Left ventricle myocardium inferior (tissue), 1 donor: ENCODE measurements around the gene SUGCT. TPM values are rescaled to one million over a fixed set of nuclear protein-coding genes. Genes with fewer than 3 reads are reported as not detected.

Experiments used
- DNase-seq: peaks from one replicate; pipeline ENCODE4 v3.0.0-alpha.2; 2020
- H3K27ac ChIP-seq: fragments of 200-600 bp; replicated peaks from 2 replicates; pipeline ENCODE4 v1.8.0; 2021
- H3K27me3 ChIP-seq: fragments of 200-600 bp; 2 replicates; pipeline ENCODE4 v1.8.0; 2021; ENCODE audit warnings: low read depth
- H3K36me3 ChIP-seq: fragments of 200-600 bp; 2 replicates; pipeline ENCODE4 v1.8.0; 2021
- H3K4me1 ChIP-seq: fragments of 200-600 bp; 2 replicates; pipeline ENCODE4 v1.8.0; 2021
- H3K4me3 ChIP-seq: fragments of 200-600 bp; 2 replicates; pipeline ENCODE4 v1.8.0; 2021; ENCODE audit warnings: mild to moderate bottlenecking, moderate library complexity
- H3K9me3 ChIP-seq: fragments of 200-600 bp; replicated peaks from 2 replicates; pipeline ENCODE4 v1.8.0; 2021
- CTCF ChIP-seq: fragments of 200-600 bp; IDR thresholded peaks from 2 replicates; pipeline ENCODE4 v1.8.0; 2021; ENCODE audit warnings: antibody characterized with exemption, mild to moderate bottlenecking, borderline replicate concordance
- intact Hi-C: fragments of 100-400 bp; cut with micrococcal nuclease; formaldehyde crosslinking; loops from one replicate; pipeline ENCODE4 v1.11.0; 2022
- total RNA-seq: library from RNA; stranded (reverse); fragmentation: NEBNext Ultra II Directional; extraction: Animal tissue kit (Norgen Biotek cat#: 25700); gene quantifications from one replicate; pipeline ENCODE4 v1.2.1, GENCODE V29; 2021
- donor health status: DM: no; HTN: yes; CAD: no; lungs with severe emphysema.

SUGCT gene
- total RNA-seq, 1 donor from 2014 or later: 5.0 TPM

GRCh38 chr7:40802497-40802896 is 667.7 kb downstream of the SUGCT start:
- no peak for DNase-seq
- no peaks in the 10 kb centered on the region for H3K9me3 ChIP-seq
- no peaks in the 10 kb centered on the region for H3K36me3 ChIP-seq
- H3K27ac ChIP-seq: no peak overlapping the region
- no peak for TF ChIP-seq CTCF
- no peaks in the 10 kb centered on the region for H3K27me3 ChIP-seq
- H3K4me3 ChIP-seq: no peak overlapping the region
- peaks cover 13% of the 10 kb centered on the region for H3K4me1 ChIP-seq
- intact Hi-C loops: no loop called here

GRCh38 chr7:40804477-40805215 is 669.8 kb downstream of the SUGCT start:
- Histone ChIP-seq H3K4me3 (no peak overlapping the region), H3K36me3 (no peaks in the 10 kb centered on the region), H3K27me3 (no peaks in the 10 kb centered on the region), H3K9me3 (no peaks in the 10 kb centered on the region), H3K4me1 (peaks cover 13% of the 10 kb centered on the region), H3K27ac (no peak overlapping the region)
- intact Hi-C loops: no loop called here
- TF ChIP-seq CTCF: no peak
- DNase-seq: no peak

GRCh38 chr7:40805361-40805760 is 670.6 kb downstream of the SUGCT start:
- intact Hi-C loops: no loop called here
- Histone ChIP-seq H3K4me3 (no peak overlapping the region), H3K27ac (no peak overlapping the region), H3K4me1 (peaks cover 8% of the 10 kb centered on the region), H3K36me3 (no peaks in the 10 kb centered on the region), H3K9me3 (no peaks in the 10 kb centered on the region), H3K27me3 (no peaks in the 10 kb centered on the region)
- no peak for DNase-seq
- TF ChIP-seq CTCF: no peak

GRCh38 chr7:40808378-40808942 is 673.7 kb downstream of the SUGCT start:
- intact Hi-C loops: no loop called here
- no peak overlapping the region for H3K27ac ChIP-seq

GRCh38 chr7:40810274-40810673 is 675.5 kb downstream of the SUGCT start:
- no peak for DNase-seq
- intact Hi-C loops: no loop called here

More at GRCh38 chr7:40808378-40808942, 673.7 kb downstream of the SUGCT start:
- Histone ChIP-seq H3K4me3 (no peak overlapping the region), H3K4me1 (no peaks in the 10 kb centered on the region), H3K27me3 (no peaks in the 10 kb centered on the region), H3K9me3 (peaks cover 24% of the 10 kb centered on the region), H3K36me3 (no peaks in the 10 kb centered on the region)
- no peak for TF ChIP-seq CTCF
- no peak for DNase-seq

More at GRCh38 chr7:40810274-40810673, 675.5 kb downstream of the SUGCT start:
- H3K9me3 ChIP-seq: peaks cover 24% of the 10 kb centered on the region
- no peaks in the 10 kb centered on the region for H3K27me3 ChIP-seq
- no peaks in the 10 kb centered on the region for H3K4me1 ChIP-seq
- no peaks in the 10 kb centered on the region for H3K36me3 ChIP-seq
- H3K4me3 ChIP-seq: no peak overlapping the region
- TF ChIP-seq CTCF: no peak
- H3K27ac ChIP-seq: no peak overlapping the region
